Activated CD8-positive, alpha-beta memory T cell treated with anti-CD3 and anti-CD28 coated beads, Interleukin-2, amount 50 U/mL, for 1 hour (primary cell): Measurements from ENCODE around the gene FOXA3.

ENCODE experiments used
- DNase-seq: peaks from one replicate; pipeline ENCODE4 v3.0.0-alpha.2; 2020; ENCODE audit errors: extremely low read depth

The FOXA3 gene

GRCh38 chr19:45863840-45864628, at the start of gene FOXA3:
Gene FOXA3, plus strand, starts transcription at chr19:45864326. Its CDS starts 131 bp downstream, at chr19:45864457.
- no peak for DNase-seq

- DNase-seq: no peak
Observed at GRCh38 chr19:45814851-45815480, 49.2 kb upstream of the FOXA3 start, which contains the start of gene RSPH6A. Gene RSPH6A, minus strand, starts transcription at chr19:45815308. Its CDS starts 132 bp downstream, at chr19:45815176.

- no peak for DNase-seq
Observed at GRCh38 chr19:45815481-45816216, 48.5 kb upstream of the FOXA3 start.

GRCh38 chr19:45816236-45817009, 47.7 kb upstream of the FOXA3 start:
- DNase-seq: no peak

GRCh38 chr19:45817010-45817724, 47.0 kb upstream of the FOXA3 start:
- peak; percentile 87 for DNase-seq

- DNase-seq: no peak
Observed at GRCh38 chr19:45817725-45818301, 46.3 kb upstream of the FOXA3 start.

GRCh38 chr19:45819769-45820168, 44.4 kb upstream of the FOXA3 start:
- no peak for DNase-seq

- DNase-seq: no peak
Observed at GRCh38 chr19:45820413-45821102, 43.6 kb upstream of the FOXA3 start.

- no peak for DNase-seq
Observed at GRCh38 chr19:45821103-45821521, 43.0 kb upstream of the FOXA3 start.

- DNase-seq: no peak
Observed at GRCh38 chr19:45821570-45821969, 42.6 kb upstream of the FOXA3 start.

GRCh38 chr19:45822716-45823115, 41.4 kb upstream of the FOXA3 start:
- no peak for DNase-seq

- no peak for DNase-seq
Observed at GRCh38 chr19:45823182-45823581, 40.9 kb upstream of the FOXA3 start.

GRCh38 chr19:45824041-45824471, 40.1 kb upstream of the FOXA3 start:
- DNase-seq: no peak

GRCh38 chr19:45824531-45825262, 39.4 kb upstream of the FOXA3 start:
- no peak for DNase-seq

GRCh38 chr19:45825263-45825605, 38.9 kb upstream of the FOXA3 start:
- DNase-seq: no peak

- no peak for DNase-seq
Observed at GRCh38 chr19:45825917-45826893, 37.9 kb upstream of the FOXA3 start.

GRCh38 chr19:45826934-45827333, 37.2 kb upstream of the FOXA3 start:
- no peak for DNase-seq

GRCh38 chr19:45827459-45828093, 36.5 kb upstream of the FOXA3 start:
- no peak for DNase-seq
